ENCODE results near the gene PHLDB1. TPM values are rescaled to one million over a fixed set of nuclear protein-coding genes. Genes with fewer than 3 reads are reported as not detected.
"Not testable (repeated sequence)": the region's sequence is repeated elsewhere in the genome, so short reads cannot be mapped to it uniquely, and the experiment has no call there.

Gene PHLDB1
- total RNA-seq, 4 donors from 2014 or later = 51.9 to 77.4 (median 70.2) TPM

DNA sequence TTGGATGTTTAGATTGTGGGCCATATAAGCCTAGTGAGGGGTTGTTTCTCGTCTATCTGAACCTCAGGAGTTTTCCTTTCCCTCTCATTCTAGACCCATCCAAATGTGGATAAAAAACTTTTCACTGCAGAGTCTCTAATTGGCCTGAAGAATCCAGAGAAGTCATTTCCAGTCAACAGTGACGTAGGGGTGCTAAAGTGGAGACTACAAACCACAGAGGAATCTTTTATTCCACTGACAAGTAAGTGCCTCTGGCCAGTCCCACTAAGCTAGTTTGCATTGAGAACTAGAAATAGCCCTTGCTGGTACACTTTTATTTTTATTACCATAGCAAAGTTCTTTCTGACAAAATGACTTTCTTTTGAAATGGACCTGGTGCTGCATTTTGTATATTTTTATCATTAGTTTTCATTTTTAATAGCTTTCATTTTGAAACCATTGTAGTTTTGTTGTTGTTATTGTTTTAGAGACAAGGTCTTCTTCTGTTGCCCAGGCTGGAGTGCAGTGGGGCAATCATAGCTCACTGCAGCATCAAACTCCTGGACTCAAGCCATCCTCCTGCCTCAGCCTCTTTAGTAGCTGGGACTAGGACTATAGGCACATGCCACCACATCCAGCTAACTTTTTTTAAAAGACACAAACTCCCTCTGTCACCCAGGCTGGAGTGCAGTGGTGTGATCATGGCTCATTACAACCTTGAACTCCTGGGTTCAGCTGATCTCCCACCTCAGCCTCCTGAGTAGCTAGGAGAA lies 14.6 kb upstream of the PHLDB1 start:
- no peak for TF ChIP-seq POLR2A (IDR thresholded peaks at IDR 0.05)
- TF ChIP-seq, protein P1, sequence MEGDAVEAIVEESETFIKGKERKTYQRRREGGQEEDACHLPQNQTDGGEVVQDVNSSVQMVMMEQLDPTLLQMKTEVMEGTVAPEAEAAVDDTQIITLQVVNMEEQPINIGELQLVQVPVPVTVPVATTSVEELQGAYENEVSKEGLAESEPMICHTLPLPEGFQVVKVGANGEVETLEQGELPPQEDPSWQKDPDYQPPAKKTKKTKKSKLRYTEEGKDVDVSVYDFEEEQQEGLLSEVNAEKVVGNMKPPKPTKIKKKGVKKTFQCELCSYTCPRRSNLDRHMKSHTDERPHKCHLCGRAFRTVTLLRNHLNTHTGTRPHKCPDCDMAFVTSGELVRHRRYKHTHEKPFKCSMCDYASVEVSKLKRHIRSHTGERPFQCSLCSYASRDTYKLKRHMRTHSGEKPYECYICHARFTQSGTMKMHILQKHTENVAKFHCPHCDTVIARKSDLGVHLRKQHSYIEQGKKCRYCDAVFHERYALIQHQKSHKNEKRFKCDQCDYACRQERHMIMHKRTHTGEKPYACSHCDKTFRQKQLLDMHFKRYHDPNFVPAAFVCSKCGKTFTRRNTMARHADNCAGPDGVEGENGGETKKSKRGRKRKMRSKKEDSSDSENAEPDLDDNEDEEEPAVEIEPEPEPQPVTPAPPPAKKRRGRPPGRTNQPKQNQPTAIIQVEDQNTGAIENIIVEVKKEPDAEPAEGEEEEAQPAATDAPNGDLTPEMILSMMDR (IDR thresholded peaks at IDR 0.05) = no peak
- intact Hi-C loops (cut with DNase I; ENCODE audit: low total_unique reads) = no loop called here
- no peak overlapping the region for H3K4me3 ChIP-seq (ENCODE audit: low read depth, poor library complexity, severe bottlenecking)
- no peak for DNase-seq (ENCODE audit: low spot score in 2 of 2)
- WGBS, 2 donors = 74 to 88% methylated on average over 2 of the region's 2 CpGs

DNA sequence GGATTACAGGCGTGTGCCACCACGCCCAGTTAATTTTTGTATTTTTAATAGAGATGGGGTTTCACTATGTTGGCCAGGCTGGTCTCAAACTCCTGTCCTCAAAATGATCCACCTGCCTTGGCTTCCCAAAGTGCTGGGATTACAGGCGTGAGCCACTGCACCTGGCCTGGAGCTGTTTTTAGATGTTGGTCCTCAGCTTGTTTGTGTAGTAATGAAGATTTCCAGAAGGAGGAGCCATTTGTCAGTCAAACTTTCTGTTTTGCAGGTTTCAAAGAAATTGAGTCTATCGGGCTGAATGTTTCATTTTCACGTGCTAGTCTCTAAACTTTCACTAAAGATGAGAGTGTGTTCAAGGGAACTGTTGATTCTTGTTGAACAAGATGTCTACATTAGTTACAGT lies 12.4 kb upstream of the PHLDB1 start:
- H3K4me3 ChIP-seq (ENCODE audit: low read depth, poor library complexity, severe bottlenecking); intact Hi-C loops (cut with DNase I; ENCODE audit: low total_unique reads); DNase-seq (ENCODE audit: low spot score in 2 of 2): not testable (repeated sequence)
- 39 to 42% methylated on average over 5 of the region's 5 CpGs for WGBS, 2 donors

DNA sequence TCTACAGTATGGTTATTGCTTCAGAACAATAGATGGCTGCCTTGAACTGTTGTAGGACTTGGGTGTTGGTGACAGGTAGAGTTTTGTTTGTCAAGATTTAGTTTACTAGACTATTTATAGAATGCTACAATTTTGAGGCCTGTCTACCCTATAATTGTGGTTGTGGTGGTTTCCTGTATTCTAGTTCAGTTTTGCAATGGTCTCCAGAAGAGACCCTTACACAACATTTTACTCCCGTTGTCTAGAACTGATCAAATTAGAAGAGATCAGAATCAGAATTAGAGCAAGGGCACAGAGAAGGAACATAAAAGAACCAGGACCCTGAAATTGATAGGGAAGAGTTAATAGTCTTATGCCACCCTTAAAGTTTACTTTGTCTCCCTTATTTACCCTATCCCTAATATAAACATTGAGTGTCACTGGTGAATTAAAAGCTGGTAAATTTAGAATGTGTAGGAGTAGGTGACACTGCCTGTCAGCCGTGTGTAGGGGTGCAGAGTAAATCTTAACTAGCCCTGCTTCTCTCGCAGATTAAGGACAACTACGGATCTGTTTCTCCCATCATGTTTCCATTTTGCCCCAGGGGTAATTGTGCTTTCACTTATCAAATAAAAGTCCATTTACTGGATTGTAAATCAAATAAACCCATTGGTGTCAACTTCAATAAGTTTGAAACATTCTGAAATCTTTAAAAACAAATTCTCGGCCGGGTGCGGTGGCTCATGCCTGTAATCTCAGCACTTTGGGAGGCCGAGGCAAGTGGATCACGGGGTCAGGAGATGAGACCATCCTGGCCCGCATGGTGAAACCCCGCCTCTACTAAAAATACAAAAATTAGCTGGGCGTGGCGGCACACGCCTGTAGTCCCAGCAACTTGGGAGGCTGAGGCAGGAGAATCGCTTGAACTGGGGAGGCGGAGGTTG lies 10.9 kb upstream of the PHLDB1 start:
- WGBS, 2 donors = 78 to 82% methylated on average over 16 of the region's 16 CpGs
- no peak for TF ChIP-seq POLR2A (IDR thresholded peaks at IDR 0.05)
- TF ChIP-seq, protein P1 (IDR thresholded peaks at IDR 0.05) = no peak
- DNase-seq (ENCODE audit: low spot score in 2 of 2) = no peak
- intact Hi-C loops (cut with DNase I; ENCODE audit: low total_unique reads) = no loop called here
- no peak overlapping the region for H3K4me3 ChIP-seq (ENCODE audit: low read depth, poor library complexity, severe bottlenecking)

DNA sequence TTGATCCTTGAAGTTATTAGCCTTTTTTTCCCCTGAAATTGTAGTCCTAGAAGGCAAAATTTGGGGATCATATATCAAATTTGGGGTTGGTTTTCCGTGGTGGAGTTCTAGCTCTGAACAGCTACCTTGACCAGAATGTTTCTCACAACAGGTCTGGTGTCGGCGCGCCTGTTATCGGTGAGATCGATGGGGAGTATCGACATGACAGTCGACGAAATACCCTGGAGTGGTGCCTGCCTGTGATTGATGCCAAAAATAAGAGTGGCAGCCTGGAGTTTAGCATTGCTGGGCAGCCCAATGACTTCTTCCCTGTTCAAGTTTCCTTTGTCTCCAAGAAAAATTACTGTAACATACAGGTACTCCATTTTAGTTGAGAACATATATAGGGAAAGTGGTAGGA lies 9.9 kb upstream of the PHLDB1 start:
- TF ChIP-seq POLR2A (IDR thresholded peaks at IDR 0.05) = no peak
- TF ChIP-seq, protein P1 (IDR thresholded peaks at IDR 0.05) = no peak
- no peak for DNase-seq (ENCODE audit: low spot score in 2 of 2)
- 89% methylated on average over 9 of the region's 9 CpGs for WGBS, 2 donors
- intact Hi-C loops (cut with DNase I; ENCODE audit: low total_unique reads) = no loop called here
- no peak overlapping the region for H3K4me3 ChIP-seq (ENCODE audit: low read depth, poor library complexity, severe bottlenecking)

DNA sequence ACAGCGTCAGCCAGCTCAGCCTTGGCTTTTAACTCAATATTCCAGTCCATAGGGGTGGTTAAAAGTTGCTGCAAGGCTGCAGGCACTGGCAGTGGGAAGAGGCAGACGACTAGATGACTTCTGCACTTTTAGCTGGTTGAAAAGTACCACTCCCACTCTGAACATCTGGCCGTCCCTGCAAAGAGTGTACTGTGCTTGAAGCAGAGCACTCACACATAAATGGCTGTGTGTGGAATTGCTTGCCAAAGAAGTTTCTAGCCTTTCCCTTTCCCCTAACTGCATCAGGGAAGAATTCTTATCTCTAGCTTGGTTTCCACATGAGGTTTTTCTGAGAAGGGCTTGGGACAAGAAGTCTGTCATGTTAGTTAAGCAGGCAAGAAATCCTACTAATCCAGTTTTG lies 5.1 kb upstream of the PHLDB1 start:
- DNase-seq (ENCODE audit: low spot score in 2 of 2) = no peak
- WGBS, 2 donors = 51 to 63% methylated on average over 3 of the region's 3 CpGs
- intact Hi-C loops (cut with DNase I; ENCODE audit: low total_unique reads) = no loop called here
- TF ChIP-seq POLR2A (IDR thresholded peaks at IDR 0.05) = no peak
- TF ChIP-seq, protein P1 (IDR thresholded peaks at IDR 0.05) = no peak
- no peak overlapping the region for H3K4me3 ChIP-seq (ENCODE audit: low read depth, poor library complexity, severe bottlenecking)

DNA sequence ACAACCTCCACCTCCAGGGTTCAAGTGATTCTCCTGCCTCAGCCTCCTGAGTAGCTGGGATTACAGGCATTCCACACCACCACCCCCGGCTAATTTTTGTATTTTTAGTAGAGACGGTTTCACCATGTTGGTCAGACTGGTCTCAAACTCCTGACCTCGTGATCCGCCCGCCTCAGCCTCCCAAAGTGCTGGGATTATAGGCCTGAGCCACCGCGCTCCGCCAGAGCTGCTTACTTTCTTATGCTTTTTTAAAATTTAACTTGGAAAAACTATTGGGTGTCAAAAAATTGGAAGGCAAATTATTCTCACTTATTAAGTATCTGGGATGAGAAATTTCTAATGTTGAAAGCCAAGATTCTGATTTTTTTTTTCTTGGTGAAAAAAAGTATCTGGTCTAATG lies 3.7 kb upstream of the PHLDB1 start:
- H3K4me3 ChIP-seq (ENCODE audit: low read depth, poor library complexity, severe bottlenecking); intact Hi-C loops (cut with DNase I; ENCODE audit: low total_unique reads); DNase-seq (ENCODE audit: low spot score in 2 of 2): not testable (repeated sequence)
- 72 to 81% methylated on average over 8 of the region's 8 CpGs for WGBS, 2 donors

All from lower leg skin (tissue), 4 donors.